ENCODE measurements around the gene ITGA4.

Gene ITGA4

GRCh38 chr2:181536730-181537129 is 79.5 kb downstream of the ITGA4 start:
- no peak overlapping the region for H3K27ac ChIP-seq (ENCODE audit: insufficient read depth, low read length, poor library complexity, severe bottlenecking)
- H3K4me3 ChIP-seq (ENCODE audit: insufficient read depth, low read depth, low read length, poor library complexity, severe bottlenecking) = no peak overlapping the region
- H3K36me3 ChIP-seq (ENCODE audit: control insufficient read depth, insufficient read depth, low read length) = peaks cover 61% of the 10 kb centered on the region
- H3K9me3 ChIP-seq (ENCODE audit: control insufficient read depth, low read length) = no peaks in the 10 kb centered on the region
- no peak for DNase-seq
- H3K4me1 ChIP-seq (ENCODE audit: control insufficient read depth, insufficient read depth, low read length, poor library complexity, severe bottlenecking) = no peaks in the 10 kb centered on the region
- no peaks in the 10 kb centered on the region for H3K27me3 ChIP-seq (replicated peaks; ENCODE audit: control insufficient read depth, insufficient read depth, low read length, poor library complexity, severe bottlenecking)

GRCh38 chr2:181540421-181540820 is 83.2 kb downstream of the ITGA4 start:
- H3K27me3 ChIP-seq (replicated peaks; ENCODE audit: control insufficient read depth, insufficient read depth, low read length, poor library complexity, severe bottlenecking) = no peaks in the 10 kb centered on the region
- DNase-seq = no peak
- no peaks in the 10 kb centered on the region for H3K9me3 ChIP-seq (ENCODE audit: control insufficient read depth, low read length)
- H3K4me1 ChIP-seq (ENCODE audit: control insufficient read depth, insufficient read depth, low read length, poor library complexity, severe bottlenecking) = no peaks in the 10 kb centered on the region
- no peak overlapping the region for H3K4me3 ChIP-seq (ENCODE audit: insufficient read depth, low read depth, low read length, poor library complexity, severe bottlenecking)
- peaks cover 35% of the 10 kb centered on the region for H3K36me3 ChIP-seq (ENCODE audit: control insufficient read depth, insufficient read depth, low read length)
- H3K27ac ChIP-seq (ENCODE audit: insufficient read depth, low read length, poor library complexity, severe bottlenecking) = no peak overlapping the region

GRCh38 chr2:181542170-181542569 is 85.0 kb downstream of the ITGA4 start:
- no peak overlapping the region for H3K27ac ChIP-seq (ENCODE audit: insufficient read depth, low read length, poor library complexity, severe bottlenecking)

GRCh38 chr2:181546086-181546485 is 88.9 kb downstream of the ITGA4 start:
- Histone ChIP-seq H3K36me3 (ENCODE audit: control insufficient read depth, insufficient read depth, low read length) (no peaks in the 10 kb centered on the region), H3K27ac (ENCODE audit: insufficient read depth, low read length, poor library complexity, severe bottlenecking) (no peak overlapping the region), H3K27me3 (replicated peaks; ENCODE audit: control insufficient read depth, insufficient read depth, low read length, poor library complexity, severe bottlenecking) (no peaks in the 10 kb centered on the region), H3K9me3 (ENCODE audit: control insufficient read depth, low read length) (no peaks in the 10 kb centered on the region), H3K4me3 (ENCODE audit: insufficient read depth, low read depth, low read length, poor library complexity, severe bottlenecking) (no peak overlapping the region), H3K4me1 (ENCODE audit: control insufficient read depth, insufficient read depth, low read length, poor library complexity, severe bottlenecking) (no peaks in the 10 kb centered on the region)
- DNase-seq = no peak

More at GRCh38 chr2:181542170-181542569, 85.0 kb downstream of the ITGA4 start:
- Histone ChIP-seq H3K9me3 (ENCODE audit: control insufficient read depth, low read length) (no peaks in the 10 kb centered on the region), H3K36me3 (ENCODE audit: control insufficient read depth, insufficient read depth, low read length) (peaks cover 19% of the 10 kb centered on the region), H3K27me3 (replicated peaks; ENCODE audit: control insufficient read depth, insufficient read depth, low read length, poor library complexity, severe bottlenecking) (no peaks in the 10 kb centered on the region), H3K4me1 (ENCODE audit: control insufficient read depth, insufficient read depth, low read length, poor library complexity, severe bottlenecking) (no peaks in the 10 kb centered on the region), H3K4me3 (ENCODE audit: insufficient read depth, low read depth, low read length, poor library complexity, severe bottlenecking) (no peak overlapping the region)
- DNase-seq = no peak

GRCh38 chr2:181552808-181553207 is 95.6 kb downstream of the ITGA4 start:
- H3K36me3 ChIP-seq (ENCODE audit: control insufficient read depth, insufficient read depth, low read length) = no peaks in the 10 kb centered on the region
- no peaks in the 10 kb centered on the region for H3K27me3 ChIP-seq (replicated peaks; ENCODE audit: control insufficient read depth, insufficient read depth, low read length, poor library complexity, severe bottlenecking)
- no peak overlapping the region for H3K27ac ChIP-seq (ENCODE audit: insufficient read depth, low read length, poor library complexity, severe bottlenecking)
- H3K4me3 ChIP-seq (ENCODE audit: insufficient read depth, low read depth, low read length, poor library complexity, severe bottlenecking) = no peak overlapping the region
- H3K4me1 ChIP-seq (ENCODE audit: control insufficient read depth, insufficient read depth, low read length, poor library complexity, severe bottlenecking) = no peaks in the 10 kb centered on the region
- no peaks in the 10 kb centered on the region for H3K9me3 ChIP-seq (ENCODE audit: control insufficient read depth, low read length)
- DNase-seq = no peak

GRCh38 chr2:181553244-181553643 is 96.1 kb downstream of the ITGA4 start:
- no peaks in the 10 kb centered on the region for H3K9me3 ChIP-seq (ENCODE audit: control insufficient read depth, low read length)
- no peaks in the 10 kb centered on the region for H3K36me3 ChIP-seq (ENCODE audit: control insufficient read depth, insufficient read depth, low read length)
- no peak for DNase-seq
- no peaks in the 10 kb centered on the region for H3K27me3 ChIP-seq (replicated peaks; ENCODE audit: control insufficient read depth, insufficient read depth, low read length, poor library complexity, severe bottlenecking)
- H3K4me1 ChIP-seq (ENCODE audit: control insufficient read depth, insufficient read depth, low read length, poor library complexity, severe bottlenecking) = no peaks in the 10 kb centered on the region
- no peak overlapping the region for H3K27ac ChIP-seq (ENCODE audit: insufficient read depth, low read length, poor library complexity, severe bottlenecking)
- H3K4me3 ChIP-seq (ENCODE audit: insufficient read depth, low read depth, low read length, poor library complexity, severe bottlenecking) = no peak overlapping the region

GRCh38 chr2:181554061-181554830 is 97.1 kb downstream of the ITGA4 start:
- Histone ChIP-seq H3K27ac (ENCODE audit: insufficient read depth, low read length, poor library complexity, severe bottlenecking) (no peak overlapping the region), H3K4me1 (ENCODE audit: control insufficient read depth, insufficient read depth, low read length, poor library complexity, severe bottlenecking) (no peaks in the 10 kb centered on the region), H3K9me3 (ENCODE audit: control insufficient read depth, low read length) (no peaks in the 10 kb centered on the region), H3K36me3 (ENCODE audit: control insufficient read depth, insufficient read depth, low read length) (no peaks in the 10 kb centered on the region), H3K4me3 (ENCODE audit: insufficient read depth, low read depth, low read length, poor library complexity, severe bottlenecking) (no peak overlapping the region), H3K27me3 (replicated peaks; ENCODE audit: control insufficient read depth, insufficient read depth, low read length, poor library complexity, severe bottlenecking) (no peaks in the 10 kb centered on the region)
- no peak for DNase-seq

- H3K4me3 ChIP-seq (ENCODE audit: insufficient read depth, low read depth, low read length, poor library complexity, severe bottlenecking) = no peak overlapping the region
- H3K27me3 ChIP-seq (replicated peaks; ENCODE audit: control insufficient read depth, insufficient read depth, low read length, poor library complexity, severe bottlenecking) = no peaks in the 10 kb centered on the region
- H3K36me3 ChIP-seq (ENCODE audit: control insufficient read depth, insufficient read depth, low read length) = no peaks in the 10 kb centered on the region
- no peaks in the 10 kb centered on the region for H3K4me1 ChIP-seq (ENCODE audit: control insufficient read depth, insufficient read depth, low read length, poor library complexity, severe bottlenecking)
- no peak for DNase-seq
- no peaks in the 10 kb centered on the region for H3K9me3 ChIP-seq (ENCODE audit: control insufficient read depth, low read length)
- no peak overlapping the region for H3K27ac ChIP-seq (ENCODE audit: insufficient read depth, low read length, poor library complexity, severe bottlenecking)
Measured at GRCh38 chr2:181558371-181558770, 101.2 kb downstream of the ITGA4 start.

GRCh38 chr2:181563101-181563692 is 106.0 kb downstream of the ITGA4 start:
- Histone ChIP-seq H3K9me3 (ENCODE audit: control insufficient read depth, low read length) (no peaks in the 10 kb centered on the region), H3K4me3 (ENCODE audit: insufficient read depth, low read depth, low read length, poor library complexity, severe bottlenecking) (no peak overlapping the region), H3K36me3 (ENCODE audit: control insufficient read depth, insufficient read depth, low read length) (no peaks in the 10 kb centered on the region), H3K27me3 (replicated peaks; ENCODE audit: control insufficient read depth, insufficient read depth, low read length, poor library complexity, severe bottlenecking) (no peaks in the 10 kb centered on the region), H3K4me1 (ENCODE audit: control insufficient read depth, insufficient read depth, low read length, poor library complexity, severe bottlenecking) (no peaks in the 10 kb centered on the region), H3K27ac (ENCODE audit: insufficient read depth, low read length, poor library complexity, severe bottlenecking) (no peak overlapping the region)
- DNase-seq = no peak

GRCh38 chr2:181566334-181567032 is 109.3 kb downstream of the ITGA4 start:
- Histone ChIP-seq H3K27me3 (replicated peaks; ENCODE audit: control insufficient read depth, insufficient read depth, low read length, poor library complexity, severe bottlenecking) (no peaks in the 10 kb centered on the region), H3K4me1 (ENCODE audit: control insufficient read depth, insufficient read depth, low read length, poor library complexity, severe bottlenecking) (no peaks in the 10 kb centered on the region), H3K4me3 (ENCODE audit: insufficient read depth, low read depth, low read length, poor library complexity, severe bottlenecking) (no peak overlapping the region), H3K36me3 (ENCODE audit: control insufficient read depth, insufficient read depth, low read length) (no peaks in the 10 kb centered on the region), H3K27ac (ENCODE audit: insufficient read depth, low read length, poor library complexity, severe bottlenecking) (no peak overlapping the region), H3K9me3 (ENCODE audit: control insufficient read depth, low read length) (no peaks in the 10 kb centered on the region)
- DNase-seq = no peak

All from effector memory CD4-positive, alpha-beta T cell (primary cell).